Esophagus muscularis mucosa (tissue), 3 donors: ENCODE data around the gene CDC14B.

Experiments used
- POLR2AphosphoS5 ChIP-seq, 2 donors: sonication (generic); formaldehyde crosslinking; IDR thresholded peaks; one replicate each; pipeline ENCODE4 v1.6.1; 2017; ENCODE audit warnings: antibody characterized with exemption in 2 of 2
- TF ChIP-seq, protein P1 (sequence below), 3 experiments: fragments of 200-600 bp in 2 of 3; fragments of 450-650 bp in 1 of 3; sonication (generic) in 2 of 3; IDR thresholded peaks; one replicate each; pipeline ENCODE4 v1.5.1; 2017 to 2019; ENCODE audit warnings: antibody characterized with exemption in 3 of 3, mild to moderate bottlenecking in 2 of 3, moderate library complexity in 1 of 3

- peak; percentile 66 to 87 for TF ChIP-seq POLR2AphosphoS5 (IDR thresholded peaks at IDR 0.05)
- TF ChIP-seq, protein P1, sequence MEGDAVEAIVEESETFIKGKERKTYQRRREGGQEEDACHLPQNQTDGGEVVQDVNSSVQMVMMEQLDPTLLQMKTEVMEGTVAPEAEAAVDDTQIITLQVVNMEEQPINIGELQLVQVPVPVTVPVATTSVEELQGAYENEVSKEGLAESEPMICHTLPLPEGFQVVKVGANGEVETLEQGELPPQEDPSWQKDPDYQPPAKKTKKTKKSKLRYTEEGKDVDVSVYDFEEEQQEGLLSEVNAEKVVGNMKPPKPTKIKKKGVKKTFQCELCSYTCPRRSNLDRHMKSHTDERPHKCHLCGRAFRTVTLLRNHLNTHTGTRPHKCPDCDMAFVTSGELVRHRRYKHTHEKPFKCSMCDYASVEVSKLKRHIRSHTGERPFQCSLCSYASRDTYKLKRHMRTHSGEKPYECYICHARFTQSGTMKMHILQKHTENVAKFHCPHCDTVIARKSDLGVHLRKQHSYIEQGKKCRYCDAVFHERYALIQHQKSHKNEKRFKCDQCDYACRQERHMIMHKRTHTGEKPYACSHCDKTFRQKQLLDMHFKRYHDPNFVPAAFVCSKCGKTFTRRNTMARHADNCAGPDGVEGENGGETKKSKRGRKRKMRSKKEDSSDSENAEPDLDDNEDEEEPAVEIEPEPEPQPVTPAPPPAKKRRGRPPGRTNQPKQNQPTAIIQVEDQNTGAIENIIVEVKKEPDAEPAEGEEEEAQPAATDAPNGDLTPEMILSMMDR (IDR thresholded peaks at IDR 0.05) = peak in 2 of 3 experiments; percentile 31 to 33
Measured at GRCh38 chr9:96654450-96655197, 35.0 kb upstream of the CDC14B start.
